ENCODE results near the gene PREB. TPM values are rescaled to one million over a fixed set of nuclear protein-coding genes. Genes with fewer than 3 reads are reported as not detected.

PREB gene
- total RNA-seq, 4 donors from 2014 or later = 39.9 to 64.7 (median 48.3) TPM

DNA sequence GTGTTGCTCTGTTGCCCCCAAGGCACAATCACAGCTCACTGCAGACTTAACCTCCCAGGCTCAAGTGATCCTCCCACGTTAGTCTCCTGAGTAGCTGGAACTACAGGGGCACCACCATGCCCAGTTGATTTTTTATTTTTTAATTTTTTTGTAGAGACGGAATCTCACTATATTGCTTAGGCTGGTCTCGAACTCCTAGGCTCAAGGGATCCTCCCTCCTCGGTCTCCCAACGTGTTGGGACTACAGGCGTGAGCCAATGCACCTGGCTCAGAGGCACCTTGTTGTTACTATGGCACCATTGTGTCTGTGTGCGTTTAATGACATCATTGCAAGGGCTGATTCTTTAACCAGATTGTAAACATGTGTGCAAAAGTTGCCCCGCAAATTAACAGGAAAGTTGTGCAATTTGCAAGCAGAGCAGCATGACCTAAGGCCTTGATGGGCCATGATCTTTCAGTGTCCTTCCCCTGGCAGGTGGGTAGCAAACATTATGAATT, 37.0 kb upstream of the PREB start:
- H3K27ac ChIP-seq (replicated peaks in 1 of 4) = no peak overlapping the region
- TF ChIP-seq, protein P1, sequence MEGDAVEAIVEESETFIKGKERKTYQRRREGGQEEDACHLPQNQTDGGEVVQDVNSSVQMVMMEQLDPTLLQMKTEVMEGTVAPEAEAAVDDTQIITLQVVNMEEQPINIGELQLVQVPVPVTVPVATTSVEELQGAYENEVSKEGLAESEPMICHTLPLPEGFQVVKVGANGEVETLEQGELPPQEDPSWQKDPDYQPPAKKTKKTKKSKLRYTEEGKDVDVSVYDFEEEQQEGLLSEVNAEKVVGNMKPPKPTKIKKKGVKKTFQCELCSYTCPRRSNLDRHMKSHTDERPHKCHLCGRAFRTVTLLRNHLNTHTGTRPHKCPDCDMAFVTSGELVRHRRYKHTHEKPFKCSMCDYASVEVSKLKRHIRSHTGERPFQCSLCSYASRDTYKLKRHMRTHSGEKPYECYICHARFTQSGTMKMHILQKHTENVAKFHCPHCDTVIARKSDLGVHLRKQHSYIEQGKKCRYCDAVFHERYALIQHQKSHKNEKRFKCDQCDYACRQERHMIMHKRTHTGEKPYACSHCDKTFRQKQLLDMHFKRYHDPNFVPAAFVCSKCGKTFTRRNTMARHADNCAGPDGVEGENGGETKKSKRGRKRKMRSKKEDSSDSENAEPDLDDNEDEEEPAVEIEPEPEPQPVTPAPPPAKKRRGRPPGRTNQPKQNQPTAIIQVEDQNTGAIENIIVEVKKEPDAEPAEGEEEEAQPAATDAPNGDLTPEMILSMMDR (IDR thresholded peaks at IDR 0.05) = no peak
- TF ChIP-seq POLR2A (IDR thresholded peaks at IDR 0.05; ENCODE audit: low read depth) (no peak), EP300 (IDR thresholded peaks at IDR 0.05) (no peak), POLR2AphosphoS5 (IDR thresholded peaks at IDR 0.05) (no peak)
- no peaks in the 10 kb centered on the region for H3K36me3 ChIP-seq
- 77% methylated on average over 8 of the region's 8 CpGs for WGBS
- intact Hi-C loops (cut with DNase I) = no loop called here
- peaks cover 0 to 9% (median 6%) of the 10 kb centered on the region in 4 donors for H3K4me1 ChIP-seq
- H3K27me3 ChIP-seq = peaks cover 0 to 30% (median 3%) of the 10 kb centered on the region in 4 donors
- no peak for DNase-seq (ENCODE audit: extremely low spot score)
- no peak overlapping the region for H3K4me3 ChIP-seq
- no peaks in the 10 kb centered on the region for H3K9me3 ChIP-seq

DNA sequence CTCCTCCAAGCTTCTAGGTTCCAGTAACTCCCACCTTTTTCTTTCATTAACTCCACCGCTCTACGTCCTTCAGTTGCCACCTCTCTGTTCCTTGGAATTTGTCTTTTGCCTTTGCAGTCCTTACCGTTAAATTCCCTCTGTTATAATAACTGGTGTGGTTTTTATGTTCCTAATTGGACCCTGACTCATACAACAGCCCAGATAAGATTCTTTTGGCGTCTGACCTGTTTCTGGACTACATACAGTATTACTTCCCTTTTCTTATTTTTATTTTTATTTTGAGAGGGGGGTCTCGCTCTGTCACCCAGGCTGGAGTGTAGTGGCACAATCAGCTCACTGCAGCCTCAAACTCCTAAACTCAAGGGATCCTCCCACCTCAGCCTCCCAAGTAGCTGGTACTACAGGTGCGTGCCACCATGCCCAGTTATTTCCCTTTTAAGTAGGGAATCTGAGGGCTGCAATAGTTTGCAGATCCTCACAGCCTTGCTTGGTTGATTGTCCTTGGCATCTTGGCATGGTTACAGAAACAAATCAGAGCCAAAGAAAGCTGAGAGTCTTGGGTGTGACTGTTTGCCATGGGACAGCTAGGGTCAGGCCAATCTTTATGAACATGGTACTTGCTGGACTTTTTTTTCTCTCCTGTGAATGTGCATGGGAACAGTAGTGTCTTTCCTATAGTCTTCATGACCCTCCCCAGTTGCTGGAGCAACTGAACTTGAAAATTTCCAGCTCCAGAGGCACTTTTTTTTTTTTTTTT, 36.3 kb upstream of the PREB start:
- no peaks in the 10 kb centered on the region for H3K9me3 ChIP-seq
- no peak overlapping the region for H3K4me3 ChIP-seq
- H3K27me3 ChIP-seq = peaks cover 0 to 24% (median 3%) of the 10 kb centered on the region in 4 donors
- no peaks in the 10 kb centered on the region for H3K36me3 ChIP-seq
- 74% methylated on average over 6 of the region's 6 CpGs for WGBS
- no peak overlapping the region for H3K27ac ChIP-seq (replicated peaks in 1 of 4)
- intact Hi-C loops (cut with DNase I) = no loop called here
- peaks cover 0 to 9% (median 6%) of the 10 kb centered on the region in 4 donors for H3K4me1 ChIP-seq
- TF ChIP-seq, protein P1 (IDR thresholded peaks at IDR 0.05) = no peak
- TF ChIP-seq EP300 (IDR thresholded peaks at IDR 0.05) = no peak
- TF ChIP-seq POLR2A (IDR thresholded peaks at IDR 0.05; ENCODE audit: low read depth) = no peak
- no peak for TF ChIP-seq POLR2AphosphoS5 (IDR thresholded peaks at IDR 0.05)
- no peak for DNase-seq (ENCODE audit: extremely low spot score)

- H3K27me3 ChIP-seq = peaks cover 0 to 10% (median 2%) of the 10 kb centered on the region in 4 donors
- DNase-seq (ENCODE audit: extremely low spot score) = no peak
- H3K4me3 ChIP-seq = no peak overlapping the region
- peaks cover 0 to 6% (median 5%) of the 10 kb centered on the region in 4 donors for H3K4me1 ChIP-seq
- TF ChIP-seq POLR2AphosphoS5 (IDR thresholded peaks at IDR 0.05) (no peak), POLR2A (IDR thresholded peaks at IDR 0.05; ENCODE audit: low read depth) (no peak), EP300 (IDR thresholded peaks at IDR 0.05) (no peak)
- TF ChIP-seq, protein P1 (IDR thresholded peaks at IDR 0.05) = no peak
- intact Hi-C loops (cut with DNase I) = no loop called here
- H3K27ac ChIP-seq (replicated peaks in 1 of 4) = no peak overlapping the region
- WGBS = 86% methylated on average over 8 of the region's 8 CpGs
- no peaks in the 10 kb centered on the region for H3K9me3 ChIP-seq
- no peaks in the 10 kb centered on the region for H3K36me3 ChIP-seq
Measured at GRCh38 chr2:27164960-27165763, 30.7 kb upstream of the PREB start.

- 83% methylated on average over 15 of the region's 15 CpGs for WGBS
- Histone ChIP-seq H3K9me3 (no peaks in the 10 kb centered on the region), H3K27me3 (no peaks in the 10 kb centered on the region), H3K4me3 (no peak overlapping the region), H3K4me1 (no peaks in the 10 kb centered on the region), H3K36me3 (no peaks in the 10 kb centered on the region), H3K27ac (replicated peaks in 1 of 4) (no peak overlapping the region)
- no peak for DNase-seq (ENCODE audit: extremely low spot score)
- intact Hi-C loops (cut with DNase I) = no loop called here
- no peak for TF ChIP-seq EP300 (IDR thresholded peaks at IDR 0.05)
- TF ChIP-seq POLR2A (IDR thresholded peaks at IDR 0.05; ENCODE audit: low read depth) = no peak
- no peak for TF ChIP-seq POLR2AphosphoS5 (IDR thresholded peaks at IDR 0.05)
- TF ChIP-seq, protein P1 (IDR thresholded peaks at IDR 0.05) = no peak
Measured at GRCh38 chr2:27162151-27163121, 28.0 kb upstream of the PREB start.

Measured in esophagus muscularis mucosa (tissue), 4 donors.